Spleen (tissue), 11 donors: Measurements from ENCODE around the gene DNAJC17. TPM values are rescaled to one million over a fixed set of nuclear protein-coding genes. Genes with fewer than 3 reads are reported as not detected.

Experiments used
- DNase-seq: peaks from one replicate; pipeline ENCODE4 v3.0.0-alpha.2; 2020
- H3K27ac ChIP-seq, 8 donors: fragments of 200-600 bp; sonication (generic) in 7 of 8; 1 replicate in 4 of 8; 2 replicates in 4 of 8; pipeline versions ENCODE4 v1.5.0 to v1.8.0; 2016 to 2021; ENCODE audit warnings: inconsistent platforms in 4 of 8, mild to moderate bottlenecking in 4 of 8, moderate library complexity in 1 of 8
- H3K27me3 ChIP-seq, 7 donors: fragments of 200-600 bp; sonication (generic) in 6 of 7; replicated peaks in 1 of 7; 1 replicate in 4 of 7; 2 replicates in 3 of 7; pipeline versions ENCODE4 v1.5.0 to v1.8.0; 2016 to 2021; ENCODE audit warnings: inconsistent platforms in 3 of 7, mild to moderate bottlenecking in 1 of 7
- H3K36me3 ChIP-seq, 6 donors: fragments of 200-600 bp; sonication (generic) in 5 of 6; 1 replicate in 4 of 6; 2 replicates in 2 of 6; pipeline versions ENCODE4 v1.5.0 to v1.8.0; 2016 to 2021; ENCODE audit warnings: inconsistent platforms in 2 of 6
- H3K4me1 ChIP-seq, 6 donors: fragments of 200-600 bp; sonication (generic) in 5 of 6; 1 replicate in 3 of 6; 2 replicates in 3 of 6; pipeline versions ENCODE4 v1.5.0 to v1.8.0; 2016 to 2021; ENCODE audit warnings: inconsistent platforms in 3 of 6
- H3K4me3 ChIP-seq, 8 donors: fragments of 200-600 bp; sonication (generic) in 7 of 8; 1 replicate in 4 of 8; 2 replicates in 4 of 8; pipeline versions ENCODE4 v1.5.0 to v1.8.0; 2016 to 2021; ENCODE audit warnings: inconsistent platforms in 4 of 8, mild to moderate bottlenecking in 4 of 8, moderate library complexity in 2 of 8
- H3K9me3 ChIP-seq, 8 donors: fragments of 200-600 bp; sonication (generic) in 7 of 8; 1 replicate in 4 of 8; 2 replicates in 4 of 8; pipeline versions ENCODE4 v1.5.0 to v1.8.0; 2016 to 2021; ENCODE audit warnings: inconsistent platforms in 4 of 8
- POLR2A ChIP-seq, 3 donors: fragments of 450-650 bp; IDR thresholded peaks; one replicate each; pipeline ENCODE4 v1.5.1; 2017; ENCODE audit warnings: antibody characterized with exemption in 3 of 3, mild to moderate bottlenecking in 1 of 3
- POLR2AphosphoS5 ChIP-seq, 3 donors: sonication (generic); formaldehyde crosslinking; IDR thresholded peaks; one replicate each; pipeline ENCODE4 v1.5.1; 2017; ENCODE audit warnings: antibody characterized with exemption in 3 of 3
- WGBS, 5 donors: extraction: QIAGEN DNeasy Blood & Tissue Kit in 3 of 5; methylation state at CpG; one replicate each; pipeline versions ENCODE4 v1.1.5 to v1.1.7; 2013 to 2018; 5-methylcytosine and 5-hydroxymethylcytosine counted together
- intact Hi-C: fragments of 100-400 bp; cut with DNase I; formaldehyde crosslinking; loops from one replicate; pipeline ENCODE4 v1.15.0; 2023; ENCODE audit warnings: low total_unique reads
- polyA plus RNA-seq, 3 donors: library from polyadenylated mRNA; stranded (reverse); fragments of 200-250 nt; gene quantifications; one replicate each; pipeline ENCODE4 v1.2.1, GENCODE V29; 2013
- total RNA-seq, 7 donors: library from RNA; depleted of rRNA in 3 of 7; stranded (reverse); fragments of >200 nt in 3 of 7; fragmentation: NEBNext Ultra II Directional in 4 of 7; extraction: Animal tissue kit (Norgen Biotek cat#: 25700) in 4 of 7; gene quantifications; one replicate each; pipeline versions ENCODE4 v1.1.0 to v1.2.1, GENCODE V29; 2016 to 2021
- TF ChIP-seq, protein P1 (sequence below), 11 experiments: fragments of 200-600 bp in 7 of 11; fragments of 450-650 bp in 4 of 11; sonication (generic) in 4 of 11; IDR thresholded peaks in 8 of 11; conservative IDR thresholded peaks in 3 of 11; 1 replicate in 7 of 11; 2 replicates in 4 of 11; pipeline versions ENCODE4 v1.4.0 to v1.8.0; 2016 to 2021; ENCODE audit warnings: antibody characterized with exemption in 11 of 11, inconsistent platforms in 4 of 11, mild to moderate bottlenecking in 1 of 11
- donor health status: healthy with polysubstance abuse.
- donor health status: DM: no; HTN: no; CAD: no; lungs with moderate emphysema.
- donor health status: DM: no; HTN: no; CAD: no.
- donor health status: Bipolar disorder and iron deficiency.
- donor health status: healthy.
- donor health status: DM: no; HTN: no; CAD: no.
- donor health status: DM: yes; HTN: yes; CAD: no.

Gene DNAJC17
- total and polyA plus RNA-seq, 10 donors: 16.2 to 61.5 (median 44.7) TPM

DNA sequence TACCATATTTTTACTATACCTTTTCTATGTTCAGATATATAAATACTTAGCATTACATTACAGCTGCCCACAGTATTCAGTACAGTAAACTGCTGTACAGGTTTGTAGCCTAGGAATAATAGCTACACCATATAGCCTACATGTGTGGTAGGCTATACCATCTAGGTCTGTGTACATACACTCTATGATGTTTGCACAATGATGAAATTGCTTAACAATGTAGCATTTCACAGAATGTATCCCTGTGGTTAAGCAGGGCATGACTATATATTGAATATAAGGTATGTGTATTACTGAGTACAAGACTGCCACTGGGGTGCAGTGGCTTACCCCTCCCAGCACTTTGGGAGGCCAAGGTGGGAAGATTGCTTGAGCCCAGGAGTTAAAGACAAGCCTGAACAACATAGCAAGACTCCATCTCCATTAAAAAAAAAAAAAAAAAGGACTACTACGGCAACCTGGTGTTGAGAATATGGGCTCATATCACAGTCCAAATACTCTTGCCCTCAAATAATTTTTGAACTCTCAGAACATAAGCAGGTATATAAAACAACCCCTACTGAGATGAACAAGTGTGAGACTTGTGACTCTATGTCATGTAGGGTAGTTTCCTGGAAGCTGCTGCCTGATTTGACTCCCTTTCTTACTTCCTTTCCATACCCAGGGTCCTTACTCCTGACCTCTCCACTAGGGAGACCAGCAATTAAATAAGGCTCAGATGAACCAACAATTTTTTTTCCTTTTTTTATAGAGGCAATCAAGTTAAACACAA lies 16.5 kb upstream of the DNAJC17 start:
- intact Hi-C loops: no loop called here
- H3K9me3 ChIP-seq: no peaks in the 10 kb centered on the region
- TF ChIP-seq, protein P1, sequence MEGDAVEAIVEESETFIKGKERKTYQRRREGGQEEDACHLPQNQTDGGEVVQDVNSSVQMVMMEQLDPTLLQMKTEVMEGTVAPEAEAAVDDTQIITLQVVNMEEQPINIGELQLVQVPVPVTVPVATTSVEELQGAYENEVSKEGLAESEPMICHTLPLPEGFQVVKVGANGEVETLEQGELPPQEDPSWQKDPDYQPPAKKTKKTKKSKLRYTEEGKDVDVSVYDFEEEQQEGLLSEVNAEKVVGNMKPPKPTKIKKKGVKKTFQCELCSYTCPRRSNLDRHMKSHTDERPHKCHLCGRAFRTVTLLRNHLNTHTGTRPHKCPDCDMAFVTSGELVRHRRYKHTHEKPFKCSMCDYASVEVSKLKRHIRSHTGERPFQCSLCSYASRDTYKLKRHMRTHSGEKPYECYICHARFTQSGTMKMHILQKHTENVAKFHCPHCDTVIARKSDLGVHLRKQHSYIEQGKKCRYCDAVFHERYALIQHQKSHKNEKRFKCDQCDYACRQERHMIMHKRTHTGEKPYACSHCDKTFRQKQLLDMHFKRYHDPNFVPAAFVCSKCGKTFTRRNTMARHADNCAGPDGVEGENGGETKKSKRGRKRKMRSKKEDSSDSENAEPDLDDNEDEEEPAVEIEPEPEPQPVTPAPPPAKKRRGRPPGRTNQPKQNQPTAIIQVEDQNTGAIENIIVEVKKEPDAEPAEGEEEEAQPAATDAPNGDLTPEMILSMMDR (IDR thresholded peaks at IDR 0.05 in 8 of 11, conservative IDR thresholded peaks at IDR 0.05 in 3 of 11): no peak
- TF ChIP-seq POLR2A (IDR thresholded peaks at IDR 0.05) (no peak), POLR2AphosphoS5 (IDR thresholded peaks at IDR 0.05) (no peak)
- no peaks in the 10 kb centered on the region for H3K36me3 ChIP-seq
- no peaks in the 10 kb centered on the region for H3K27me3 ChIP-seq
- WGBS, 5 donors: 86 to 100% (median 90%) methylated on average over 1 of the region's 1 CpG
- no peak for DNase-seq
- no peak overlapping the region for H3K27ac ChIP-seq
- no peak overlapping the region for H3K4me3 ChIP-seq
- H3K4me1 ChIP-seq: no peaks in the 10 kb centered on the region

DNA sequence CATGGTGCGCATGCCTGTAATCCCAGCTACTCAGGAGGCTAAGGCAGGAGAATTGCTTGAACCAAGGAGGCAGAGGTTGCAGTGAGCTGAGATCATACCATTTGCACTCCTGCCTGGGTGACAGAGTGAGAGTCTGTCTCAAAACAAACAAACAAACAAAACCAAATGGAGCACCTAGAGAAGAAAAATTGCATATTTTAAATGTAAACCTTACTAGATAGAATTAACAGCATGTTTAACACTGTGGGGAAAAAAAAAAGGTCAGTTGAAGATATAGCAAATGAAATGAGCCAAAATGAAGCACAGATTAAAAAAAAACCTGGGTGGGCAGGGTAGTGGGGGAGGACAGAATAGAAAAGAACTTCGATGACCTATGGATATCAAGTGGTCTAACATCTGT lies 13.9 kb upstream of the DNAJC17 start:
- intact Hi-C loops: no loop called here
- 86 to 94% (median 89%) methylated on average over 2 of the region's 2 CpGs for WGBS, 5 donors
- no peak for DNase-seq

DNA sequence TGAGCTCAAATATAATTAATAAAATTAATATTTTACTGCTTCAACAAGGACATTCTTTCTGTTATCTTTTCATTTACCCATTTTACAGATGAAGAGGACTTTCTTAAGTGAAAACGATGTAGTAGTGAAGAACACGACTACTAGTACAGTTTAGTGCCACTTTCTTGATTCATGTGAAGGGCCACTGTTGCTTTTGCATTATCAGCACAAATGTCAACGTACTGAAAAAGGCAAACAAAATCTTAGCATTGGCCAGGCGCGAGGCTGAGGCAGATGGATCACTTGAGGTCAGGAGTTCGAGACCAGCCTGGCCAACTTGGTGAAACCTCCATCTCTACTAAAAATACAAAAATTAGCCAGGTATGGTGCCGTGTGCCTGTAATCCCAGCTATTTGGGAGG lies 11.8 kb upstream of the DNAJC17 start:
- TF ChIP-seq POLR2A (IDR thresholded peaks at IDR 0.05) (no peak), POLR2AphosphoS5 (IDR thresholded peaks at IDR 0.05) (no peak)
- TF ChIP-seq, protein P1 (IDR thresholded peaks at IDR 0.05 in 8 of 11, conservative IDR thresholded peaks at IDR 0.05 in 3 of 11): no peak
- H3K9me3 ChIP-seq: no peaks in the 10 kb centered on the region
- WGBS, 5 donors: 82 to 88% (median 87%) methylated on average over 7 of the region's 7 CpGs
- peaks cover 0 to 22% (median 12%) of the 10 kb centered on the region in 6 donors for H3K36me3 ChIP-seq
- no peaks in the 10 kb centered on the region for H3K27me3 ChIP-seq
- no peaks in the 10 kb centered on the region for H3K4me1 ChIP-seq
- no peak overlapping the region for H3K4me3 ChIP-seq
- no peak overlapping the region for H3K27ac ChIP-seq
- intact Hi-C loops: no loop called here
- DNase-seq: no peak

More for the DNA sequence above, 13.9 kb upstream of the DNAJC17 start:
- Histone ChIP-seq H3K4me3 (no peak overlapping the region), H3K27me3 (no peaks in the 10 kb centered on the region), H3K27ac (no peak overlapping the region), H3K4me1 (no peaks in the 10 kb centered on the region), H3K36me3 (peaks cover 0 to under 1% (median 0%) of the 10 kb centered on the region in 6 donors), H3K9me3 (no peaks in the 10 kb centered on the region)
- TF ChIP-seq POLR2AphosphoS5 (IDR thresholded peaks at IDR 0.05) (no peak), POLR2A (IDR thresholded peaks at IDR 0.05) (no peak)
- TF ChIP-seq, protein P1 (IDR thresholded peaks at IDR 0.05 in 8 of 11, conservative IDR thresholded peaks at IDR 0.05 in 3 of 11): no peak

DNA sequence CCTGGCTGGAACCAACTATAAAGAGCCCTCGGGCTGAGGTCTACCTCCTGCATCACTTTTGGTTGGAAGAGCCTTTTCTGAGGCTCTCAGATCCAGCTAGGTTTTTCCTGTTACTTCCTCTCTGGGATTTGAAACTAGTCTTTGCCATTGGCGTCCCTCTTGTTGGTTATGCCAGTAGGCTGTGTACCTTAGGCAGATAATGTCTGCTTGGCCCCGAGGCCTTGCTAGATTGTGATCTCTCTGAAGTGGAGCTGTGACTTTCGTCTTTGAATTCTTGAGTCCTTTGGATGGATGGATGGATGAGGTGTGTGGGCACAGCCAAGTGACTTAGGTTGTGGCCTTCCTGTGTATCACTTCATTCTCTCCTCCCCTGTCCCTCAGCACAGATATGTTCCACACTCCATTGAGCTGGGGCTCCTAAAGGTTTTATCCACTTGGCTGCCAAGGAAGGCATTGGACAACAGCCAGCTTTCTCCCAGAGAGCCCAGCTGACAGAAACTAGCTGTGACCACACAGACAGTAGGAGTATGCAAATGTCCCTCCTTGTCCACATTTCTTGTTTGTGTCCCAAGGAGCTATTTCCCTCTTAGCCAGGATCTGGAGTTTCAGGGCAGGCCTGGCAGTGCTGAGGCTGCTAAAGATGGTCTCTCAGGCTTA lies 7.9 kb upstream of the DNAJC17 start:
- intact Hi-C loops: no loop called here
- WGBS, 5 donors: 88 to 96% (median 91%) methylated on average over 4 of the region's 4 CpGs
- no peaks in the 10 kb centered on the region for H3K9me3 ChIP-seq

More for the DNA sequence above, 7.9 kb upstream of the DNAJC17 start:
- Histone ChIP-seq H3K4me1 (no peaks in the 10 kb centered on the region), H3K27ac (peak overlapping the region in 4 of 8 donors; percentile 31 to 52 (median 42)), H3K27me3 (no peaks in the 10 kb centered on the region), H3K36me3 (peaks cover 0 to 60% (median 31%) of the 10 kb centered on the region in 6 donors), H3K4me3 (no peak overlapping the region)
- no peak for DNase-seq
- TF ChIP-seq, protein P1 (IDR thresholded peaks at IDR 0.05 in 8 of 11, conservative IDR thresholded peaks at IDR 0.05 in 3 of 11): no peak
- TF ChIP-seq POLR2A (IDR thresholded peaks at IDR 0.05) (no peak), POLR2AphosphoS5 (IDR thresholded peaks at IDR 0.05) (no peak)
